ENCODE measurements around the gene NEDD4L. TPM values are rescaled to one million over a fixed set of nuclear protein-coding genes. Genes with fewer than 3 reads are reported as not detected.

The NEDD4L gene
- total RNA-seq, 1 donor from 2014 or later = 32.6 TPM

GRCh38 chr18:58407649-58408407, 363.8 kb downstream of the NEDD4L start:
- no peak for TF ChIP-seq CTCF (IDR thresholded peaks at IDR 0.05)
- Mint-ChIP-seq H3K9me3 (no peaks in the 10 kb centered on the region), H3K27me3 (no peaks in the 10 kb centered on the region), H3K4me1 (no peaks in the 10 kb centered on the region), H3K36me3 (ENCODE audit: low read depth) (no peaks in the 10 kb centered on the region), H3K4me3 (no peak overlapping the region), H3K27ac (no peak overlapping the region)
- intact Hi-C loops (cut with micrococcal nuclease) = no loop called here
- POLR2A ChIA-PET = no interaction called here
- CTCF ChIA-PET = no interaction called here
- ATAC-seq (ENCODE audit: low read depth) = no peak
- DNase-seq = no peak

GRCh38 chr18:58408665-58409064, 364.6 kb downstream of the NEDD4L start:
- no peaks in the 10 kb centered on the region for H3K27me3 Mint-ChIP-seq
- POLR2A ChIA-PET = no interaction called here

GRCh38 chr18:58409802-58410445, 365.9 kb downstream of the NEDD4L start:
- ChIA-PET POLR2A (no interaction called here), CTCF (no interaction called here)
- DNase-seq = no peak
- Mint-ChIP-seq H3K27ac (no peak overlapping the region), H3K9me3 (no peaks in the 10 kb centered on the region), H3K4me1 (no peaks in the 10 kb centered on the region), H3K4me3 (no peak overlapping the region), H3K36me3 (ENCODE audit: low read depth) (no peaks in the 10 kb centered on the region), H3K27me3 (no peaks in the 10 kb centered on the region)
- no peak for TF ChIP-seq CTCF (IDR thresholded peaks at IDR 0.05)
- no peak for ATAC-seq (ENCODE audit: low read depth)
- intact Hi-C loops (cut with micrococcal nuclease) = no loop called here

More at GRCh38 chr18:58408665-58409064, 364.6 kb downstream of the NEDD4L start:
- Mint-ChIP-seq H3K4me1 (no peaks in the 10 kb centered on the region), H3K27ac (no peak overlapping the region), H3K36me3 (ENCODE audit: low read depth) (no peaks in the 10 kb centered on the region), H3K4me3 (no peak overlapping the region), H3K9me3 (no peaks in the 10 kb centered on the region)
- ATAC-seq (ENCODE audit: low read depth) (no peak), DNase-seq (no peak)
- no peak for TF ChIP-seq CTCF (IDR thresholded peaks at IDR 0.05)
- CTCF ChIA-PET = no interaction called here
- intact Hi-C loops (cut with micrococcal nuclease) = no loop called here

- Mint-ChIP-seq H3K4me1 (no peaks in the 10 kb centered on the region), H3K9me3 (no peaks in the 10 kb centered on the region), H3K4me3 (no peak overlapping the region), H3K27ac (no peak overlapping the region), H3K36me3 (ENCODE audit: low read depth) (no peaks in the 10 kb centered on the region), H3K27me3 (no peaks in the 10 kb centered on the region)
- intact Hi-C loops (cut with micrococcal nuclease) = no loop called here
- CTCF ChIA-PET = no interaction called here
- TF ChIP-seq CTCF (IDR thresholded peaks at IDR 0.05) = no peak
- POLR2A ChIA-PET = no interaction called here
- no peak for ATAC-seq (ENCODE audit: low read depth)
- DNase-seq = no peak
Measured at GRCh38 chr18:58411323-58411722, 367.3 kb downstream of the NEDD4L start.

GRCh38 chr18:58412844-58413666, 369.0 kb downstream of the NEDD4L start:
- TF ChIP-seq CTCF (IDR thresholded peaks at IDR 0.05) = no peak
- intact Hi-C loops (cut with micrococcal nuclease) = no loop called here
- no peak for DNase-seq
- CTCF ChIA-PET = no interaction called here
- ATAC-seq (ENCODE audit: low read depth) = no peak
- Mint-ChIP-seq H3K36me3 (ENCODE audit: low read depth) (no peaks in the 10 kb centered on the region), H3K27me3 (no peaks in the 10 kb centered on the region), H3K4me1 (no peaks in the 10 kb centered on the region), H3K4me3 (no peak overlapping the region), H3K27ac (no peak overlapping the region), H3K9me3 (no peaks in the 10 kb centered on the region)
- POLR2A ChIA-PET = no interaction called here

Data from activated B cell treated with CpG ODN at 0.5 μM for 24 hours (primary cell).